Thyroid gland (tissue), 4 donors: ENCODE data around the gene TNIK.

Experiments
- POLR2A ChIP-seq, 2 donors: fragments of 450-650 bp; IDR thresholded peaks; one replicate each; pipeline ENCODE4 v1.6.1; 2017; ENCODE audit warnings: antibody characterized with exemption in 2 of 2, mild to moderate bottlenecking in 2 of 2, moderate library complexity in 1 of 2
- TF ChIP-seq, protein P1 (sequence below), 6 experiments: fragments of 200-600 bp in 3 of 6; fragments of 450-650 bp in 3 of 6; sonication (generic) in 3 of 6; IDR thresholded peaks; one replicate each; pipeline ENCODE4 v1.5.1; 2016 to 2019; ENCODE audit warnings: antibody characterized with exemption in 6 of 6, mild to moderate bottlenecking in 2 of 6, inconsistent platforms in 1 of 6, moderate library complexity in 1 of 6

DNA sequence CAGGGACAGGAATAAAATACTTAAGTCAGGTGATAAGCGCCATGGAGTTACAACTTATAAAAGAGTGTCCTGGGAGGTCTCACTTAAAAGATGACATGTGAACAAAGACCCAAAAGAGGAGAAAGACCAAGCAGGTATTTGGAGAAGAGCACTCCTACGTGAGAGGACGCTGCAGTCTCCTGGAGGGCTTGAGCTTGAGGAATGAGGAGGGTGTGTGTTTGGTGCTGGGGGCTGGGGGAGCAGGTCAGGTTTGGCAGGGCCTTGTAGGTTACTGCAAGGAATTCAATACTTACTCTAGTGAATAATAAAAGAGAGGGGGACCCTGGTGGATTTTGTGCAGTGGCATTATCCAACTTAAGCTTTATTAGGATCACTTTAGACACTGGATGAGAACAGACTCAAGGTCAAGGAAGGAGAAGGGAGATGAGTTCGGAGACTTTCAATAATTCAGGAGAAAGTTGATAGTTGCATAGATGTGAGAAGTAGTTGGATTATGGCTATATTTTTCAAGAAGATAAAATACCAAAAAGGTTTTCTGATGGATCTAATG, 32.4 kb downstream of the TNIK start:
- TF ChIP-seq, protein P1, sequence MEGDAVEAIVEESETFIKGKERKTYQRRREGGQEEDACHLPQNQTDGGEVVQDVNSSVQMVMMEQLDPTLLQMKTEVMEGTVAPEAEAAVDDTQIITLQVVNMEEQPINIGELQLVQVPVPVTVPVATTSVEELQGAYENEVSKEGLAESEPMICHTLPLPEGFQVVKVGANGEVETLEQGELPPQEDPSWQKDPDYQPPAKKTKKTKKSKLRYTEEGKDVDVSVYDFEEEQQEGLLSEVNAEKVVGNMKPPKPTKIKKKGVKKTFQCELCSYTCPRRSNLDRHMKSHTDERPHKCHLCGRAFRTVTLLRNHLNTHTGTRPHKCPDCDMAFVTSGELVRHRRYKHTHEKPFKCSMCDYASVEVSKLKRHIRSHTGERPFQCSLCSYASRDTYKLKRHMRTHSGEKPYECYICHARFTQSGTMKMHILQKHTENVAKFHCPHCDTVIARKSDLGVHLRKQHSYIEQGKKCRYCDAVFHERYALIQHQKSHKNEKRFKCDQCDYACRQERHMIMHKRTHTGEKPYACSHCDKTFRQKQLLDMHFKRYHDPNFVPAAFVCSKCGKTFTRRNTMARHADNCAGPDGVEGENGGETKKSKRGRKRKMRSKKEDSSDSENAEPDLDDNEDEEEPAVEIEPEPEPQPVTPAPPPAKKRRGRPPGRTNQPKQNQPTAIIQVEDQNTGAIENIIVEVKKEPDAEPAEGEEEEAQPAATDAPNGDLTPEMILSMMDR (IDR thresholded peaks at IDR 0.05) = no peak
- no peak for TF ChIP-seq POLR2A (IDR thresholded peaks at IDR 0.05)
